C4-2B (cell line): Measurements from ENCODE around the gene ATP1A4.

ENCODE experiments used
- CTCF ChIP-seq: fragments of 450-650 bp; conservative IDR thresholded peaks from 2 replicates; pipeline ENCODE4 v1.5.1; 2017; ENCODE audit warnings: mild to moderate bottlenecking
- ZFX ChIP-seq: fragments of 450-650 bp; IDR thresholded peaks from 2 replicates; pipeline ENCODE4 v1.6.1; 2017

- TF ChIP-seq CTCF (no peak), ZFX (no peak)
Observed at GRCh38 chr1:160207771-160208556, 56.6 kb downstream of the ATP1A4 start.
